SU-DHL-6 (cell line): ENCODE results near the gene PLEKHG3.

Experiments used
- H2AFZ ChIP-seq: fragments of 200-600 bp; sonication (generic); 2 replicates; pipeline ENCODE4 v1.6.1; 2014; ENCODE audit warnings: low read depth, mild to moderate bottlenecking, moderate library complexity, mixed read lengths, antibody characterized with exemption, low read length; ENCODE audit not compliant: severe bottlenecking
- H3F3A ChIP-seq: fragments of 200-600 bp; shearing (Covaris generic); 2 replicates; pipeline ENCODE4 v1.6.0; 2016; ENCODE audit warnings: antibody characterized with exemption, mild to moderate bottlenecking; ENCODE audit not compliant: insufficient read depth
- H3K27ac ChIP-seq: fragments of 200-600 bp; sonication (generic); 2 replicates; pipeline ENCODE4 v1.5.1; 2016; ENCODE audit warnings: low read depth, mild to moderate bottlenecking, low read length, moderate library complexity, mixed read lengths
- H3K27me3 ChIP-seq: fragments of 200-600 bp; sonication (generic), shearing (Covaris generic); 2 replicates; pipeline ENCODE4 v1.6.0; 2014; ENCODE audit warnings: mild to moderate bottlenecking, low read length
- H3K36me3 ChIP-seq: fragments of 200-600 bp; sonication (generic); 2 replicates; pipeline ENCODE4 v1.6.1; 2014; ENCODE audit warnings: mild to moderate bottlenecking, low read length, mixed read lengths
- H3K4me2 ChIP-seq: fragments of 300-600, 200-600 bp; shearing (Covaris generic), sonication (generic); 2 replicates; pipeline ENCODE4 v1.6.0; 2014; ENCODE audit warnings: low read length, low read depth, mild to moderate bottlenecking; ENCODE audit not compliant: poor library complexity, severe bottlenecking
- H3K4me3 ChIP-seq: fragments of 200-600 bp; sonication (generic); 2 replicates; pipeline ENCODE4 v1.5.1; 2014; ENCODE audit warnings: antibody characterized with exemption, low read length, mild to moderate bottlenecking, mixed read lengths; ENCODE audit not compliant: insufficient read depth, poor library complexity, severe bottlenecking
- H3K79me2 ChIP-seq: fragments of 200-600 bp; sonication (generic); 2 replicates; pipeline ENCODE4 v1.6.1; 2014; ENCODE audit warnings: mild to moderate bottlenecking, low read length, moderate library complexity; ENCODE audit not compliant: insufficient read depth
- H3K9ac ChIP-seq: fragments of 200-600 bp; sonication (generic); 2 replicates; pipeline ENCODE4 v1.7.0; 2014; ENCODE audit warnings: mild to moderate bottlenecking, low read length
- H3K9me2 ChIP-seq: fragments of 200-600 bp; sonication (generic); replicated peaks from 2 replicates; pipeline ENCODE4 v1.6.1; 2014; ENCODE audit warnings: low read length; ENCODE audit not compliant: insufficient read depth
- H3K9me3 ChIP-seq: fragments of 200-600 bp; sonication (generic); 2 replicates; pipeline ENCODE4 v1.6.1; 2014; ENCODE audit warnings: low read length, mixed read lengths; ENCODE audit not compliant: insufficient read depth
- H4K20me1 ChIP-seq: fragments of 200-600 bp; sonication (generic); 2 replicates; pipeline ENCODE4 v1.6.1; 2014; ENCODE audit warnings: low read depth, mild to moderate bottlenecking, antibody characterized with exemption, low read length, moderate library complexity, mixed read lengths
- CTCF ChIP-seq: fragments of 200-600 bp; sonication (generic); IDR thresholded peaks from one replicate; pipeline ENCODE4 v1.5.1; 2017; ENCODE audit warnings: antibody characterized with exemption, mild to moderate bottlenecking, low read length, moderate library complexity; ENCODE audit not compliant: insufficient read depth, poor library complexity, severe bottlenecking
- EZH2phosphoT487 ChIP-seq: fragments of 200-600 bp; sonication (generic), shearing (Covaris generic); conservative IDR thresholded peaks from 2 replicates; pipeline ENCODE4 v1.6.1; 2018; ENCODE audit warnings: mild to moderate bottlenecking, antibody characterized with exemption, low read length, moderate library complexity, mixed read lengths

The PLEKHG3 gene

GRCh38 chr14:64773577-64773976, 69.4 kb downstream of the PLEKHG3 start:
- Histone ChIP-seq H4K20me1 (no peaks in the 10 kb centered on the region), H3K27ac (no peak overlapping the region), H3K4me3 (no peak overlapping the region), H3K79me2 (no peaks in the 10 kb centered on the region), H3K9me3 (no peaks in the 10 kb centered on the region), H3K9ac (no peak overlapping the region), H2AFZ (no peak overlapping the region), H3F3A (no peaks in the 10 kb centered on the region), H3K4me2 (no peak overlapping the region), H3K36me3 (no peaks in the 10 kb centered on the region), H3K9me2 (no peaks in the 10 kb centered on the region), H3K27me3 (no peaks in the 10 kb centered on the region)
- TF ChIP-seq CTCF (no peak), EZH2phosphoT487 (no peak)

- Histone ChIP-seq H3K79me2 (no peaks in the 10 kb centered on the region), H2AFZ (no peak overlapping the region), H3K27me3 (no peaks in the 10 kb centered on the region), H4K20me1 (no peaks in the 10 kb centered on the region), H3K9me3 (no peaks in the 10 kb centered on the region), H3F3A (no peaks in the 10 kb centered on the region), H3K9ac (no peak overlapping the region), H3K9me2 (no peaks in the 10 kb centered on the region), H3K4me2 (no peak overlapping the region), H3K36me3 (no peaks in the 10 kb centered on the region), H3K4me3 (no peak overlapping the region), H3K27ac (no peak overlapping the region)
- no peak for TF ChIP-seq EZH2phosphoT487
- no peak for TF ChIP-seq CTCF
Observed at GRCh38 chr14:64774272-64774671, 70.0 kb downstream of the PLEKHG3 start.

- no peak for TF ChIP-seq EZH2phosphoT487
- no peak for TF ChIP-seq CTCF
- no peak overlapping the region for H3K4me2 ChIP-seq
- no peak overlapping the region for H2AFZ ChIP-seq
- no peaks in the 10 kb centered on the region for H3K36me3 ChIP-seq
- no peak overlapping the region for H3K9ac ChIP-seq
- H3K9me2 ChIP-seq, result no peaks in the 10 kb centered on the region
- H3K27me3 ChIP-seq, result no peaks in the 10 kb centered on the region
- H3K4me3 ChIP-seq, result no peak overlapping the region
- no peaks in the 10 kb centered on the region for H3K79me2 ChIP-seq
- H3K9me3 ChIP-seq, result no peaks in the 10 kb centered on the region
- H4K20me1 ChIP-seq, result no peaks in the 10 kb centered on the region
- no peaks in the 10 kb centered on the region for H3F3A ChIP-seq
- H3K27ac ChIP-seq, result no peak overlapping the region
Observed at GRCh38 chr14:64775081-64775777, 71.0 kb downstream of the PLEKHG3 start.
